ENCODE results near the gene TPGS2.

DNA sequence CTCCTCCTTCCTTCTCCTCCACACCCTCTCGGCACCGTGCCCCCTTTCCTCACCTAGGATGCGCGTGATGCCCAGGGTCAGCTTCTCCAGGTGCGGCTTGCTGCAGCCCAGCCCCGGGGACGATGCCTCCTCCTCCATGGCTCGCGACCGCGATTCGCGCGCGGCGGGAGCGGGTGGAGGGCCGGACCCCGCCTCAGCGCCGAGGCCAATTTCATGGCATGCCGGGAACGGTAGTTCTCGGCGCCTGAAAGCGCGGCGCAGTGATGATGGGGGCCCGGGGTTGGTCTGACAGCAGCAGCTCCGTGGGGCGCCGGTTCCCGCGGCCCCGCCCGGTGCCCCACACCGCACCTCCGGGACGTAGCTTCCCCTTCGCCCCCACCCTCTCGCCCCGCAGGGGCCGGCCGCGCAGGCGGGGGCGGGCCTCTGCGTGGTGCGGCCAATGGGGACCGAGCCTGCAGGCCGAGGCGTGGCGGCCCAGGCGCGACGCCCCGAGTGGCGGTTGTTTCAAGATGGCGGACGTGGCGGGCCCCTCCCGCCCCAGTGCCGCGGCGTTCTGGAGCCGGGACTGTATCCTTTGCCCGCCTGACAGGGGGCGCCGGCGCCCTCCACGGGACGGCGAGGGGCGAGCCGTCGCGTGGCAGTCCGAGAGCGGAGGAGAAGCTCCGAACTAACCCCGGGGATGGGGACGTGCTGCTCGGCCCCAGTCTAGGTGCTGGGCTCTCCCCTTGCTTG lies at the start of gene TPGS2, which contains the start of gene KIAA1328:
- no peak for TF ChIP-seq GATA3 (IDR thresholded peaks at IDR 0.05; ENCODE audit: low read depth, low read length)
- TF ChIP-seq GATA2 (IDR thresholded peaks at IDR 0.05; ENCODE audit: low read depth, low read length): no peak

Measured in SH-SY5Y (cell line).